Activated T-helper 1 cell treated with anti-CD3 and anti-CD28 coated beads, Interleukin-12 subunit alpha, Interleukin-12 subunit beta, Interleukin-2, Interleukin-4 antibody, amounts not matched to agents 30 ng/mL and 10 ng/mL and 1 ng/mL, durations not matched to agents 14 hours and 24 hours and 36 hours (primary cell): ENCODE data around the gene CTU1. TPM values are rescaled to one million over a fixed set of nuclear protein-coding genes. Genes with fewer than 3 reads are reported as not detected.

Source experiments
- DNase-seq: peaks from one replicate; pipeline ENCODE4 v3.0.0; 2021; ENCODE audit warnings: low spot score
- H3K27ac Mint-ChIP-seq: one replicate; pipeline ENCODE4 v1.8.0; 2021; ENCODE audit warnings: mild to moderate bottlenecking, mixed read lengths
- H3K27me3 Mint-ChIP-seq: one replicate; pipeline ENCODE4 v1.8.0; 2022; ENCODE audit warnings: mild to moderate bottlenecking, moderate library complexity, mixed read lengths; ENCODE audit not compliant: insufficient read depth
- H3K36me3 Mint-ChIP-seq: one replicate; pipeline ENCODE4 v1.8.0; 2021; ENCODE audit warnings: low read depth, mixed read lengths
- H3K4me1 Mint-ChIP-seq: one replicate; pipeline ENCODE4 v1.8.0; 2021; ENCODE audit warnings: low read depth, mixed read lengths
- H3K4me3 Mint-ChIP-seq: one replicate; pipeline ENCODE4 v1.8.0; 2021; ENCODE audit warnings: mild to moderate bottlenecking, moderate library complexity, mixed read lengths
- H3K9me3 Mint-ChIP-seq: one replicate; pipeline ENCODE4 v1.8.0; 2021; ENCODE audit warnings: mixed read lengths
- intact Hi-C: fragments of 100-400 bp; cut with micrococcal nuclease; formaldehyde crosslinking; loops from one replicate; pipeline ENCODE4 v1.15.1; 2024
- total RNA-seq: library from RNA; stranded (reverse); gene quantifications from 2 replicates; pipeline ENCODE4 v1.2.3, GENCODE V29; 2022

The CTU1 gene
- total RNA-seq, 1 donor from 2014 or later: 12.5 TPM

DNA sequence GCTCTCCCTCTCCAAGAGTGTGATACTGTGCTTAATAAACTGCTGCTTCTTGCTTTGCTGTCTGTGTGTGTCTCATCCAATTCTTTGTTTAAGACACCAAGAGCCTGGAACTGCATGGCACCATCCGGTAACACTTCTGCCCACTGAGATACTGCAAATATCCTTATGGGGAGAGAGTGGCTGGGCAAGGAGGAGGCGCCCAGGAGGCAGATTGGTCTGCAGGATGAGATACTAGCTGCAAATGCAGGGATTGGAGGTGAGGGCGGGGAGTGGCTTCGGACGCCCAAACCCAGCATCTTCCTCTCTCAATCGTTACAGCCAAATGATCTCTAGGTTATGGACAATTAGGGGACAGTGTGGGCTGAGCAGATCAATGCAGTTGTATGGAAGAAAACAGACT, 32.2 kb upstream of the CTU1 start:
- Mint-ChIP-seq H3K9me3 (no peaks in the 10 kb centered on the region), H3K4me3 (no peak overlapping the region), H3K4me1 (peaks cover 14% of the 10 kb centered on the region), H3K27me3 (peaks cover 2% of the 10 kb centered on the region), H3K27ac (no peak overlapping the region), H3K36me3 (no peaks in the 10 kb centered on the region)
- intact Hi-C loops: no loop called here
- no peak for DNase-seq

DNA sequence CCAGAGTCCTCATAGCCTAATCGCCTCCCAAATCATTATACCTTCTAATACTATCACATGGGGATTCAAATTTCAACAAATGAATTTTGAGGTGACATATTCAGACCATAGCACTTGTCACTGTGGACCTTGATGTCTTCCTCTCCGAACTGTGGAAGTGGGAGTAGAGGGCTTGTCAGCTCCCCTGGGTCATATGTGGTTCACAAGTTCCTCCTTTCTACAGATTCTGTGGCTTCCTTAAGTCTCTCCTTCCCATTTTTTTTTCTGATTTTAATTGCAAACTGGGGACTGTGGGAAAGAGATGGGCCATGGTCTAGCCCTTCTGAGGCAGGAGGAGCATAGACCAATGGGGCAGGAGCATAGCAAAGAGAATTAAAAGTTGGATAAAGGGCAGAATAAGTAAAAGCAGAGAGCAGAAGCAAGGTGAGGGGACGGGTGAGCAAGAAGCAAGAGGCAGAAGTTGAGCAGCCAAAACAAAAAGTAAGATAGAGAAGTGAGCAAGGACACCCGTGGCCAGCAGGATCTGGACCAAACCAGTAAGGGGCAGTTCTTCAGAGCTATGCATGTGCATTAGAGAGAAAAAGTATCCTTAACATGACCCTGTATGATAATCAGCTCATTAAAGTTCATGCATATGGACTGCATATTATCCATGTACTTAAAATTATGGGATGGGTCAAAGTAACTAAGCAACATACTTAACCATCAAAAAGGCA, 31.2 kb upstream of the CTU1 start:
- no peak overlapping the region for H3K27ac Mint-ChIP-seq
- H3K9me3 Mint-ChIP-seq: no peaks in the 10 kb centered on the region
- no peak for DNase-seq
- peaks cover 14% of the 10 kb centered on the region for H3K4me1 Mint-ChIP-seq
- H3K4me3 Mint-ChIP-seq: no peak overlapping the region
- H3K36me3 Mint-ChIP-seq: no peaks in the 10 kb centered on the region
- intact Hi-C loops: no loop called here
- peaks cover 4% of the 10 kb centered on the region for H3K27me3 Mint-ChIP-seq

DNA sequence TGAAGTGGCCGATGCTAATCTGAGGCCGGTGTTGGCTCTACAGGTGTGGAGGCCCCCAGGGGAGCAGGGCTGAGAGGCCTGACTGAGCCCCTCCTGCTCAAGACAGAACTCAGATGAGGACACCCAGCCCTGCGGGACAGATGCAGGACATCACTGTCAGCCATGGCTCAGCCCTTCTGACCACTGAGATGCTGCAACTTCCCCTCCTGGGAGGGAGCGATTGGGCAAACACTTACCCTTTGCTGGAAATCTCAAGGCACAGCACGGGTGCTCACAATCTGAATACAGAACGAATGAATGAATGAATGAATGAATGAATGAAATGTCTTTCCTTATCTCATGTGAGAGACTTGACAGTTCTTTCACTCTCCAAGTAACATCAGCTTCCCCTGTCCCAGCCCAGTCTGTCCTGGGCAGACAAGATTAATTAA, 30.4 kb upstream of the CTU1 start:
- Mint-ChIP-seq H3K36me3 (no peaks in the 10 kb centered on the region), H3K27ac (no peak overlapping the region), H3K4me3 (no peak overlapping the region), H3K4me1 (peaks cover 14% of the 10 kb centered on the region), H3K9me3 (no peaks in the 10 kb centered on the region), H3K27me3 (peaks cover 3% of the 10 kb centered on the region)
- no peak for DNase-seq
- intact Hi-C loops: no loop called here

DNA sequence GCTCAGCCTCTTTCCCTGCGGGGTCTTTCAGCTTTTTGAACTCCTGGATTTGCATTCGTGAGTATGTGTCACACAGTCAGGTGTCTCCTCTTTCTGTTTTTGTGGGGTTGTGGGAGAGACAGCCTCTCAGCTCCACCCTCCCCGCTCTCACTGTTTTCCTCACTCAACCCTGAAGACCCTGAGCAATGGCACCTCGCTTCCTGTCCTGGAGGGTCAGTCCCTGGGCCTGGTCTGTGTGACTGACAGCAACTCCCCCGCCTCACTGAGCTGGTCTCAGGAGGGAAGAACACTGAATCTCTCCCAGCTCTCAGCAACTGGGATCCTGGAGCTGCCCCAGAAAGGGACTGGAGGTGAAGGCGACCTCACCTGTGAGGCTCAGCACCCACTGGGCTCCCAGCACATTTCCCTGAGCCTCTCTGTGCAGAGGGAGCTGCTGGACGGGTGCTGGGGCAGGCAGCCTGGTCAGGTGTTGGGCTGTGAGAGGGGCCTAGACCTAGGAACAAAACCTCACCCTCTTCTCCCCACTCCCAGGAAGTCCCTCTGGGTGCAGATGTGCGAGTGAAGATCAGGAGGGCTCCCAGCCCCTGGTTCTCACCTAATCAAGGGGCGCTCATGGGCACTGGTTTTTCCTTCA, 29.7 kb upstream of the CTU1 start:
- H3K4me3 Mint-ChIP-seq: no peak overlapping the region
- H3K36me3 Mint-ChIP-seq: no peaks in the 10 kb centered on the region
- peaks cover 14% of the 10 kb centered on the region for H3K4me1 Mint-ChIP-seq
- no peak for DNase-seq
- no peak overlapping the region for H3K27ac Mint-ChIP-seq
- intact Hi-C loops: no loop called here
- H3K9me3 Mint-ChIP-seq: no peaks in the 10 kb centered on the region
- H3K27me3 Mint-ChIP-seq: peaks cover 3% of the 10 kb centered on the region

DNA sequence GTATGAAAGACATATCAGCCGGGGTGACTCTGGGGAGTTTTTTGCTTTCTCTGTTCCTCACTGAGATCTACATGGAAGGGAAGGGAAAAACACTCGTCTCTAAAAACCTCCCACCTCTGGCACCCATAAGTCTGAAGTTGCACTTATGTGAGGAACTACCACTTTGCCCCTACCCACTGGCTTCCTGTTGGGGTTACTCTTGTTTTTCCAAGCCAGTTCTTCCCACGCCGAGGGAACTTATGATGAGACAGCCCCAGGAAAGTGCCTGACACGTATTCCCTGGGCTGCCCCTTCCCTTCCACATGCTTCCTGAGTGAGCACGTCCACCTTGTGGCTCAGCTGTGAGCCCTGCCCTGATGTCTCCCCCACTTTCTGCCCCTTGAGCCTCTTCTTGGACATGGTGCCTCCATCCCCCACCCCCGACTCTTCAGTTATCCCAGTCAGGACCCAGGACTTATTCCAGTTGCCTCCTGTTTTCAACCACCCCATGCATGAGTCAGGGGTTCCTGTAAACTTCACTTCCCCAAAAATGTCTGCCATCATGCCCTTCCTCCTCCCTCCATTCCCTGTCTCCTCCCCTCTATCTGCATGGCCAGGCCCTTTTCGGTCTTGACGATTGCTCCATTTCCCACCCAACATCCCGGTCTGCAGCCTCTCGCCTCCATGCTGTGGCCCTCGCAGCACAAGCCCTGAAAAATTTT, 28.8 kb upstream of the CTU1 start:
- Mint-ChIP-seq H3K27ac (no peak overlapping the region), H3K27me3 (peaks cover 3% of the 10 kb centered on the region), H3K9me3 (no peaks in the 10 kb centered on the region), H3K36me3 (no peaks in the 10 kb centered on the region), H3K4me3 (no peak overlapping the region), H3K4me1 (peaks cover 23% of the 10 kb centered on the region)
- DNase-seq: no peak
- intact Hi-C loops: no loop called here

DNA sequence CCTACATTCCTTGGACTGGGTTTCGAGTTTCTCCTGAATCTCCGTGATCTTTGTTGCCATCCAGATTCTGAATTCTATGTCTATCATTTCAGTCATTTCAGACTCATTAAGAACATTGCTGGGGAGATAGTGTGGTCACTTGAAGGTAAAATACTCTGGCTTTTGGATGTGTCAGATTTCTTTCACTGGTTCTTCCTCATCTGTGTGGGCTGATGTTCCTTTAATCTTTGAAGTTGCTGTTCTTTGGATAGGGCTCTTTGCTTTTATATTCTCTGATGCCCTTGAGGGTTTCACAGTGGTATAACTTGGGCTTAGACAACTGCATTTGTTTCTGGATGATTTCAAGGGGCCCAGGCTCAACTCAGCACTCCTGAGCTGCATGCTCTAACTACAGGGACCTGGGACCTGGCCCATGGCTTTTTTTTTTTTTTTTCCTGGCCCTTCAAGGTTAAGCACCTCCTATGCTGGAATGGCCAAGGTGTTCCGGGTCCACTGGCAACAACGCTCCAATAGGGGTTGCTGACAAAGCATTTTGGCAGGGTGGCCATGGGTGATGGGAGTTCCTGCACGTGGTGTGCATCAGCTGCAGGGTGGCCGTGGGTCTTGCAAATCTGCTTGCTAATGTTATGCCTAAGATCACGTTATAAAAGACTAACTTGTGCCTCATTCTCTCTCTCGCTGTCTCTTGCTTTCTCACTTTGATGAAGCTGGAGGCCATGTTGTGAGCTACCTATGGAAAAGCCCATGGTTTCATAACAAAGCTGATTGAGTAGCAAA, 28.0 kb upstream of the CTU1 start:
- no peaks in the 10 kb centered on the region for H3K36me3 Mint-ChIP-seq
- DNase-seq: no peak
- no peak overlapping the region for H3K27ac Mint-ChIP-seq
- no peak overlapping the region for H3K4me3 Mint-ChIP-seq
- intact Hi-C loops: no loop called here
- H3K9me3 Mint-ChIP-seq: no peaks in the 10 kb centered on the region
- peaks cover 27% of the 10 kb centered on the region for H3K4me1 Mint-ChIP-seq
- peaks cover 5% of the 10 kb centered on the region for H3K27me3 Mint-ChIP-seq

DNA sequence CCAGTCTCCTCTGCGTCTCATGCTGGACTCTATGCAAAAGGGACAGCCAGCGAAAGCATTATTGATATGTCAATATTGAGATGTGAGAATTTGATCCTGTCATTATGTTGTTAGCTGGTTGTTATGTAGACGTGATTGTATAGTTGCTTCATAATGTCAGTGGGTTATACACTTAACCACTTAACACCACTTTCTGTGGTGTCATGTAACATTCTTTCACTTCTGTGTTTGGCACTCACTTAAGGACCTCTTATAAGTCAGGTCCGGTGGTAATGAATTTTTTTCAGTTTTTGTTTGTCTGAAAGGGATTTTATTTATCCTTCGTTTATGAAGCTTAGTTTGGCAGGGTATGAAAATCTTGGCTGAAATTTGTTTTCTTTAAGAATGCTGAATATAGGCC, 26.8 kb upstream of the CTU1 start:
- peaks cover 27% of the 10 kb centered on the region for H3K4me1 Mint-ChIP-seq
- H3K27me3 Mint-ChIP-seq: peaks cover 5% of the 10 kb centered on the region
- H3K4me3 Mint-ChIP-seq: no peak overlapping the region
- no peak overlapping the region for H3K27ac Mint-ChIP-seq
- H3K36me3 Mint-ChIP-seq: no peaks in the 10 kb centered on the region
- no peaks in the 10 kb centered on the region for H3K9me3 Mint-ChIP-seq
- no peak for DNase-seq
- intact Hi-C loops: no loop called here

DNA sequence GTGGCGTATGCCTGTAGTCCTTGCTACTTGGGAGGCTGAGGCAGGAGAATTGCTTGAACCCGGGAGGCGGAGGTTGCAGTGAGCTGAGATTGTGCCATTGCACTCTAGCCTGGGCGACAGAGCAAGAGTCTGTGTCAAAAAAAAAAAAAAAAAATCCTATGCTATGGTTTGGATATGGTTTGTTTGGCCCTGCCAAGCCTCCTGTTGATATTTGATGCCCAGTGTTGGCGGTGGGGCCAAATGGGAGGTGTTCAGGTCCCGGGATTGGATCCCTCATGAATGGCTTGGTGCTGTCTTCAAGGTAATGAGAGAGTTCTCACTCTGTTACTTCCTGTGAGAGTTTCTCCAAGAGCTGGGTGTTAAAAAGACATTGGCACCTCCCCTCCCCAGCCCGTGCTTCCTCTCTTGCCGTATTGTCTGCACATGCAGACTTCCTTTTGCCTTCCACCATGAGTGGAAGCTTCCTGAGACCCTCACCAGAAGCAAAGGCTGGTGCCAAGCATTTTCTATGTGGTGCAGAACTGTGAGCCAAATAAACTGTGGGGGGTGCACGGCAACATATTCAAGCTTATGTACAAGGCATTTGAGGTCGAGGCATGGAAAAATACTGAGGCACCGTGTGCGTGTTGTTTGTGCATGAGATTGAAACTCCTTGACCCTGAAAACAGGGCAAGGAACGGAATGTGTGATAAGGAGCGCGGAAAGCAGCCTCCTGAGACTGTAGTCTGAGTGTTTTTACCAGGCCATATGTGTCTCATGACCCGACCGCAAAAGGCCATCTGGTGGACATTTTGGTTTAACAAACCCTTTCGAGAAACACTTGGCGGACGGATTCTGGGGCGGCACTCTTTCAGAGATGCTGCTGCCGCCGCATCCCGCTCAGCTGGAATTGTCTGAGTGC, 23.8 kb upstream of the CTU1 start:
- no peaks in the 10 kb centered on the region for H3K36me3 Mint-ChIP-seq
- H3K9me3 Mint-ChIP-seq: no peaks in the 10 kb centered on the region
- no peak overlapping the region for H3K4me3 Mint-ChIP-seq
- intact Hi-C loops: no loop called here
- no peak for DNase-seq
- H3K27ac Mint-ChIP-seq: peak overlapping the region; percentile 38
- H3K27me3 Mint-ChIP-seq: peaks cover 8% of the 10 kb centered on the region
- H3K4me1 Mint-ChIP-seq: peaks cover 26% of the 10 kb centered on the region

DNA sequence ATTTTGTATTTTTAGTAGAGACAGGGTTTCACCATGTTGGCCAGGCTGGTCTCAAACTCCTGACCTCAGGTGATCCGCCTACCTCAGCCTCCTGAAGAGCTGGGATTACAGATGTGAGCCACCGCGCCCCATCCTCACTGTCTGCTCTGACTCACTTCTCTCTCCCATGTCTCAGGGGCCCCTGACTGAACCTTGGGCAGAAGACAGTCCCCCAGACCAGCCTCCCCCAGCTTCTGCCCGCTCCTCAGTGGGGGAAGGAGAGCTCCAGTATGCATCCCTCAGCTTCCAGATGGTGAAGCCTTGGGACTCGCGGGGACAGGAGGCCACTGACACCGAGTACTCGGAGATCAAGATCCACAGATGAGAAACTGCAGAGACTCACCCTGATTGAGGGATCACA, 21.5 kb upstream of the CTU1 start:
- H3K27me3 Mint-ChIP-seq: peaks cover 12% of the 10 kb centered on the region
- H3K36me3 Mint-ChIP-seq: no peaks in the 10 kb centered on the region
- no peak for DNase-seq
- no peaks in the 10 kb centered on the region for H3K9me3 Mint-ChIP-seq
- peak overlapping the region; percentile 40 for H3K27ac Mint-ChIP-seq
- peaks cover 21% of the 10 kb centered on the region for H3K4me1 Mint-ChIP-seq
- H3K4me3 Mint-ChIP-seq: no peak overlapping the region
- intact Hi-C loops: loop anchor here (2.0 kb wide), 1 partner anchor 15 kb away; no protein-coding TSS in a partner anchor

DNA sequence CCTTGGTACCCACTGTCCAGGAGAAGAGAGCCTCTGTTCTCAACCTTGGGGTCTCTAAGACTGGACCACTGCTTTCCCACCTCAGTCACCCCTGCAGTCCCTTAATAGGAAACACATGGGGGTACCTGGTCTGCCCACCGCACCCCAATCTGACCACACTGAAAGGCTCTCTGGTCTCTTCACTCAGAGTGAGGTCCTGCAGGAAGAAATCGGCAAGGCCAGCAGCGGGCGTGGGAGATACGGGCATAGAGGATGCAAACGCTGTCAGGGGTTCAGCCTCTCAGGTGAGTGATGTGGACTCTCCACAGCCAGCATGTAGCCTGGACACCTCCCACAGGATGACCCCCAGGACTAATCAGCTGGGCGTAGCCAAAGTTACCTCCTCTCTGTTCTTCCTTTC, 20.0 kb upstream of the CTU1 start:
- no peak overlapping the region for H3K27ac Mint-ChIP-seq
- no peaks in the 10 kb centered on the region for H3K9me3 Mint-ChIP-seq
- DNase-seq: no peak
- H3K36me3 Mint-ChIP-seq: no peaks in the 10 kb centered on the region
- no peak overlapping the region for H3K4me3 Mint-ChIP-seq
- peaks cover 9% of the 10 kb centered on the region for H3K27me3 Mint-ChIP-seq
- intact Hi-C loops: loop anchor here (2.0 kb wide), 1 partner anchor 13 kb away; no protein-coding TSS in a partner anchor
- H3K4me1 Mint-ChIP-seq: peaks cover 35% of the 10 kb centered on the region

DNA sequence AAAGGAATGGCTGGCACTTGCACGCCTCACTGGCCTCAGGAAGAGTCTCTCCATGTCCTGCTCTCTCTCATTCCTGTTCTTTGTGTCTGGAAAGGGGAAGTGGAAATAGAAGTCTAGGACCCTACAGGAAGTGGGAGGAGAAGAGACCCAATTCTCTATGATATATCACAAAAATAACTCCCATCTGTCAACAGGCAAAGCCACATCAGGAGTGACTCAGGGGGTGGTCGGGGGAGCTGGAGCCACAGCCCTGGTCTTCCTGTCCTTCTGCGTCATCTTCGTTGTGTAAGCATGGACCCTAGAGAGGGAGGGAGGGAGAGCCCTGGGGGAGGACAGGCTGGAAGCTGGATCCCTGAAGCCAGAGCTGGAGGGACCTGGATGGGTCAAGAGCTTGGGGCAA, 19.5 kb upstream of the CTU1 start:
- Mint-ChIP-seq H3K4me3 (no peak overlapping the region), H3K36me3 (no peaks in the 10 kb centered on the region), H3K4me1 (peaks cover 39% of the 10 kb centered on the region), H3K9me3 (no peaks in the 10 kb centered on the region), H3K27me3 (peaks cover 9% of the 10 kb centered on the region), H3K27ac (no peak overlapping the region)
- DNase-seq: no peak
- intact Hi-C loops: loop anchor here (2.0 kb wide), 1 partner anchor 13 kb away; no protein-coding TSS in a partner anchor

DNA sequence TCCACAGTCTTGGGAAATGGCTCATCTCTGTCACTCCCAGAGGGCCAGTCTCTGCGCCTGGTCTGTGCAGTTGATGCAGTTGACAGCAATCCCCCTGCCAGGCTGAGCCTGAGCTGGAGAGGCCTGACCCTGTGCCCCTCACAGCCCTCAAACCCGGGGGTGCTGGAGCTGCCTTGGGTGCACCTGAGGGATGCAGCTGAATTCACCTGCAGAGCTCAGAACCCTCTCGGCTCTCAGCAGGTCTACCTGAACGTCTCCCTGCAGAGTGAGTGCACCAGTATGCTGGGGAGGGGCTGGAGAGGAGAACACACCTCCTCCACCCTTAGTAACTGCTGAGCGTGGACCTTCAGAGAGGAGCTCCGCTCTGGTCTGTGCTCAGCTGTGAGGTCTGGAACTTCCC, 18.8 kb upstream of the CTU1 start:
- Mint-ChIP-seq H3K27ac (no peak overlapping the region), H3K4me1 (peaks cover 39% of the 10 kb centered on the region), H3K36me3 (no peaks in the 10 kb centered on the region), H3K4me3 (no peak overlapping the region), H3K9me3 (no peaks in the 10 kb centered on the region), H3K27me3 (peaks cover 11% of the 10 kb centered on the region)
- DNase-seq: no peak
- intact Hi-C loops: no loop called here
